Smooth muscle cell (in vitro differentiated cells): Measurements from ENCODE around the gene RELA. TPM values are rescaled to one million over a fixed set of nuclear protein-coding genes. Genes with fewer than 3 reads are reported as not detected.

Experiments used
- DNase-seq: peaks from one replicate; lab custom pipeline; 2025; ENCODE audit not compliant: unreplicated experiment; lab: John Stamatoyannopoulos, UW
- H2AFZ ChIP-seq: fragments of 200-600 bp; sonication (generic); 2 replicates; pipeline ENCODE4 v1.6.0; 2016; ENCODE audit warnings: antibody characterized with exemption, low read depth, mild to moderate bottlenecking
- H3F3A ChIP-seq: fragments of 200-600 bp; sonication (generic); 2 replicates; pipeline ENCODE4 v1.6.0; 2017; ENCODE audit warnings: antibody characterized with exemption, low read depth
- H3K27ac ChIP-seq: fragments of 200-600 bp; sonication (generic); 2 replicates; pipeline ENCODE4 v1.5.1; 2016; ENCODE audit warnings: low read depth, mild to moderate bottlenecking
- H3K27me3 ChIP-seq: fragments of 200-600 bp; sonication (generic); 2 replicates; pipeline ENCODE4 v1.6.1; 2016; ENCODE audit warnings: low read depth, mild to moderate bottlenecking
- H3K36me3 ChIP-seq: fragments of 200-600 bp; sonication (generic); 2 replicates; pipeline ENCODE4 v1.5.1; 2016; ENCODE audit warnings: low read depth
- H3K4me1 ChIP-seq: fragments of 200-600 bp; sonication (generic); 2 replicates; pipeline ENCODE4 v1.5.1; 2016; ENCODE audit warnings: low read depth
- H3K4me2 ChIP-seq: fragments of 200-600 bp; sonication (generic); 2 replicates; pipeline ENCODE4 v1.6.0; 2016; ENCODE audit warnings: mild to moderate bottlenecking
- H3K4me3 ChIP-seq: fragments of 200-600 bp; sonication (generic); 2 replicates; pipeline ENCODE4 v1.5.1; 2016; ENCODE audit warnings: mild to moderate bottlenecking
- H3K79me2 ChIP-seq: fragments of 200-600 bp; sonication (generic); 2 replicates; pipeline ENCODE4 v1.6.0; 2016; ENCODE audit warnings: low read depth, mild to moderate bottlenecking
- H3K9ac ChIP-seq: fragments of 200-600 bp; sonication (generic); 2 replicates; pipeline ENCODE4 v1.6.0; 2016; ENCODE audit warnings: low read depth
- H3K9me3 ChIP-seq: fragments of 200-600 bp; sonication (generic); replicated peaks from 2 replicates; pipeline ENCODE4 v1.5.1; 2016; ENCODE audit warnings: low read depth
- H4K20me1 ChIP-seq: fragments of 200-600 bp; sonication (generic); 2 replicates; pipeline ENCODE4 v1.6.0; 2016; ENCODE audit warnings: low read depth
- CTCF ChIP-seq: fragments of 200-600 bp; sonication (generic); IDR thresholded peaks from 2 replicates; pipeline ENCODE4 v1.5.1; 2017; ENCODE audit warnings: borderline replicate concordance, mild to moderate bottlenecking, antibody characterized with exemption; ENCODE audit not compliant: insufficient read depth, poor library complexity, severe bottlenecking
- WGBS: methylation state at CpG from one replicate; pipeline ENCODE4 v1.1.7; 2016; ENCODE audit warnings: low lambda C conversion rate; 5-methylcytosine and 5-hydroxymethylcytosine counted together
- polyA plus RNA-seq: library from polyadenylated mRNA; unstranded; fragments of >200 nt; fragmentation: Nextera tagmentation; extraction: Ambion mirVana; gene quantifications from 2 replicates; pipeline ENCODE4 v1.2.1, GENCODE V29; 2016
- total RNA-seq: library from RNA; depleted of rRNA; stranded (reverse); fragments of >200 nt; gene quantifications from 2 replicates; pipeline ENCODE4 v1.2.3, GENCODE V29; 2014

The RELA gene
- total and polyA plus RNA-seq, 2 experiments from 2014 or later, result 41.7 to 82.8 TPM

- Histone ChIP-seq H3K4me2 (peak overlapping the region; percentile 84), H3K27ac (peak overlapping the region; percentile 97), H2AFZ (no peak overlapping the region), H3K4me3 (peak overlapping the region; percentile 53), H3K79me2 (no peaks in the 10 kb centered on the region), H3K36me3 (peaks cover 5% of the 10 kb centered on the region), H3K4me1 (peaks cover 11% of the 10 kb centered on the region), H3F3A (peaks cover 27% of the 10 kb centered on the region), H4K20me1 (no peaks in the 10 kb centered on the region), H3K27me3 (no peaks in the 10 kb centered on the region), H3K9me3 (no peaks in the 10 kb centered on the region), H3K9ac (no peak overlapping the region)
- TF ChIP-seq CTCF, result no peak
- DNase-seq, result no peak
- WGBS, result 37% methylated on average over 21 of the region's 28 CpGs
Measured at GRCh38 chr11:65651589-65652510, 10.9 kb downstream of the RELA start.

- WGBS, result 95% methylated on average over 3 of the region's 3 CpGs
- peak overlapping the region; percentile 97 for H3K27ac ChIP-seq
Measured at GRCh38 chr11:65651339-65651588, 11.5 kb downstream of the RELA start.

GRCh38 chr11:65650547-65651338 lies 12.0 kb downstream of the RELA start:
- Histone ChIP-seq H3K9ac (no peak overlapping the region), H3K27ac (peak overlapping the region; percentile 97), H3K9me3 (no peaks in the 10 kb centered on the region), H3F3A (peaks cover 27% of the 10 kb centered on the region), H3K36me3 (peaks cover 5% of the 10 kb centered on the region), H3K4me3 (no peak overlapping the region), H2AFZ (no peak overlapping the region), H3K79me2 (no peaks in the 10 kb centered on the region), H4K20me1 (no peaks in the 10 kb centered on the region), H3K4me1 (peaks cover 11% of the 10 kb centered on the region), H3K4me2 (no peak overlapping the region), H3K27me3 (no peaks in the 10 kb centered on the region)
- TF ChIP-seq CTCF, result no peak
- WGBS, result 85% methylated on average over 20 of the region's 20 CpGs
- no peak for DNase-seq

More at GRCh38 chr11:65651339-65651588, 11.5 kb downstream of the RELA start:
- H3K4me2 ChIP-seq, result peak overlapping the region; percentile 84
- peaks cover 27% of the 10 kb centered on the region for H3F3A ChIP-seq
- no peaks in the 10 kb centered on the region for H3K27me3 ChIP-seq
- no peak overlapping the region for H3K4me3 ChIP-seq
- no peak for TF ChIP-seq CTCF
- H3K36me3 ChIP-seq, result peaks cover 5% of the 10 kb centered on the region
- no peaks in the 10 kb centered on the region for H3K9me3 ChIP-seq
- DNase-seq, result no peak
- H4K20me1 ChIP-seq, result no peaks in the 10 kb centered on the region
- peaks cover 11% of the 10 kb centered on the region for H3K4me1 ChIP-seq
- no peak overlapping the region for H2AFZ ChIP-seq
- no peaks in the 10 kb centered on the region for H3K79me2 ChIP-seq
- no peak overlapping the region for H3K9ac ChIP-seq
